Measurements from ENCODE around the gene FGD6.
"Not testable (repeated sequence)": the region's sequence is repeated elsewhere in the genome, so short reads cannot be mapped to it uniquely, and the experiment has no call there.

Gene FGD6

GRCh38 chr12:95217377-95218149 lies at the start of gene FGD6, which contains the start of gene VEZT:
FGD6 (minus strand) TSS chr12:95217467; CDS start chr12:95217240, 227 bp downstream.
VEZT (plus strand) TSS chr12:95217807; CDS start chr12:95217851, 44 bp downstream.
- peak; percentile 88 to 93 (median 92) for DNase-seq (ENCODE audit: low read depth in 3 of 3, low spot score in 1 of 3)

- DNase-seq (ENCODE audit: low read depth in 3 of 3, low spot score in 1 of 3): no peak
Observed at GRCh38 chr12:95266254-95266653, 49.0 kb upstream of the FGD6 start.

GRCh38 chr12:95265765-95266164 lies 48.5 kb upstream of the FGD6 start:
- DNase-seq (ENCODE audit: low read depth in 3 of 3, low spot score in 1 of 3): no peak

- no peak for DNase-seq (ENCODE audit: low read depth in 3 of 3, low spot score in 1 of 3)
Observed at GRCh38 chr12:95262808-95263207, 45.5 kb upstream of the FGD6 start.

- DNase-seq (ENCODE audit: low read depth in 3 of 3, low spot score in 1 of 3): no peak
Observed at GRCh38 chr12:95261109-95261508, 43.8 kb upstream of the FGD6 start.

- DNase-seq (ENCODE audit: low read depth in 3 of 3, low spot score in 1 of 3): no peak
Observed at GRCh38 chr12:95259368-95259767, 42.1 kb upstream of the FGD6 start.

- no peak for DNase-seq (ENCODE audit: low read depth in 3 of 3, low spot score in 1 of 3)
Observed at GRCh38 chr12:95258803-95259202, 41.5 kb upstream of the FGD6 start.

GRCh38 chr12:95258151-95258550 lies 40.9 kb upstream of the FGD6 start:
- no peak for DNase-seq (ENCODE audit: low read depth in 3 of 3, low spot score in 1 of 3)

- no peak for DNase-seq (ENCODE audit: low read depth in 3 of 3, low spot score in 1 of 3)
Observed at GRCh38 chr12:95257541-95257940, 40.3 kb upstream of the FGD6 start.

GRCh38 chr12:95253386-95253785 lies 36.1 kb upstream of the FGD6 start:
- no peak for DNase-seq (ENCODE audit: low read depth in 3 of 3, low spot score in 1 of 3)

- DNase-seq (ENCODE audit: low read depth in 3 of 3, low spot score in 1 of 3): no peak
Observed at GRCh38 chr12:95248604-95249360, 31.5 kb upstream of the FGD6 start.

GRCh38 chr12:95248095-95248494 lies 30.8 kb upstream of the FGD6 start:
- DNase-seq (ENCODE audit: low read depth in 3 of 3, low spot score in 1 of 3): no peak

- no peak for DNase-seq (ENCODE audit: low read depth in 3 of 3, low spot score in 1 of 3)
Observed at GRCh38 chr12:95244350-95244749, 27.1 kb upstream of the FGD6 start.

GRCh38 chr12:95243497-95244183 lies 26.4 kb upstream of the FGD6 start:
- no peak for DNase-seq (ENCODE audit: low read depth in 3 of 3, low spot score in 1 of 3)

GRCh38 chr12:95241761-95242506 lies 24.7 kb upstream of the FGD6 start:
- no peak for DNase-seq (ENCODE audit: low read depth in 3 of 3, low spot score in 1 of 3)

GRCh38 chr12:95241138-95241537 lies 23.9 kb upstream of the FGD6 start:
- not testable (repeated sequence) for DNase-seq (ENCODE audit: low read depth in 3 of 3, low spot score in 1 of 3)

- DNase-seq (ENCODE audit: low read depth in 3 of 3, low spot score in 1 of 3): no peak
Observed at GRCh38 chr12:95240556-95240955, 23.3 kb upstream of the FGD6 start.

GRCh38 chr12:95239835-95240234 lies 22.6 kb upstream of the FGD6 start:
- DNase-seq (ENCODE audit: low read depth in 3 of 3, low spot score in 1 of 3): not testable (repeated sequence)

GRCh38 chr12:95239216-95239615 lies 21.9 kb upstream of the FGD6 start:
- DNase-seq (ENCODE audit: low read depth in 3 of 3, low spot score in 1 of 3): no peak

GRCh38 chr12:95238150-95238549 lies 20.9 kb upstream of the FGD6 start:
- DNase-seq (ENCODE audit: low read depth in 3 of 3, low spot score in 1 of 3): no peak

GRCh38 chr12:95237315-95237714 lies 20.0 kb upstream of the FGD6 start:
- DNase-seq (ENCODE audit: low read depth in 3 of 3, low spot score in 1 of 3): no peak
